H1 (cell line): ENCODE measurements around the gene FNDC1. TPM values are rescaled to one million over a fixed set of nuclear protein-coding genes. Genes with fewer than 3 reads are reported as not detected.

ENCODE experiments used
- CTCF ChIA-PET: fragments of 300-600 bp; sonication (Branson Sonifier 250); formaldehyde crosslinking; loops from one replicate; lab custom pipeline; 2021; ENCODE audit not compliant: partially characterized antibody; lab: Charles Lee
- POLR2A ChIA-PET: fragments of 300-600 bp; sonication (Branson Sonifier 250); formaldehyde crosslinking; loops from one replicate; lab custom pipeline; 2021; ENCODE audit warnings: inconsistent platforms; ENCODE audit not compliant: partially characterized antibody; lab: Charles Lee
- DNase-seq, 2 experiments: peaks; one replicate each; pipeline versions ENCODE4 v3.0.0 to v3.0.0-alpha.2; 2010 to 2022; ENCODE audit warnings: low spot score in 2 of 2, low read depth in 1 of 2, mixed read lengths in 1 of 2
- FAIRE-seq: peaks from 2 replicates; lab custom pipeline; 2011; peaks lifted over from hg19 to GRCh38; lab: Jason Lieb, UNC
- H2AFZ ChIP-seq: 2 replicates; pipeline ENCODE4 v1.8.1; 2012; ENCODE audit warnings: low read length, inconsistent platforms
- H2AK5ac ChIP-seq: 2 replicates; pipeline ENCODE4 v1.6.1; 2013; ENCODE audit warnings: low read depth, low read length
- H2BK120ac ChIP-seq: replicated peaks from 2 replicates; pipeline ENCODE3; 2013; ENCODE audit warnings: low read depth, low read length, inconsistent platforms
- H2BK12ac ChIP-seq: 2 replicates; pipeline ENCODE4 v1.6.1; 2013; ENCODE audit warnings: low read depth, low read length
- H2BK15ac ChIP-seq: 2 replicates; pipeline ENCODE4 v1.6.1; 2013; ENCODE audit warnings: low read length
- H2BK20ac ChIP-seq: 2 replicates; pipeline ENCODE4 v1.6.1; 2013; ENCODE audit warnings: low read length
- H2BK5ac ChIP-seq: 2 replicates; pipeline ENCODE4 v1.6.1; 2013; ENCODE audit warnings: low read depth, low read length
- H3K14ac ChIP-seq: 2 replicates; pipeline ENCODE4 v1.6.1; 2013; ENCODE audit warnings: inconsistent platforms; ENCODE audit not compliant: insufficient read length
- H3K18ac ChIP-seq: 2 replicates; pipeline ENCODE4 v1.6.1; 2013; ENCODE audit warnings: low read length; ENCODE audit errors: extremely low read depth
- H3K23ac ChIP-seq: 2 replicates; pipeline ENCODE4 v1.6.1; 2013; ENCODE audit warnings: inconsistent platforms; ENCODE audit not compliant: insufficient read length
- H3K23me2 ChIP-seq: 2 replicates; pipeline ENCODE4 v1.6.1; 2013; ENCODE audit warnings: low read depth, low read length
- H3K27ac ChIP-seq: 2 replicates; pipeline ENCODE4 v1.6.1; 2011; ENCODE audit warnings: low read depth, low read length, inconsistent platforms
- H3K27me3 ChIP-seq, 4 experiments: replicated peaks in 1 of 4; 1 replicate in 1 of 4; 2 replicates in 3 of 4; pipeline versions ENCODE4 v1.6.1 to v1.8.1; 2011 to 2013; ENCODE audit warnings: low read length in 3 of 4, mild to moderate bottlenecking in 3 of 4, inconsistent platforms in 2 of 4, mixed read lengths in 2 of 4, moderate library complexity in 1 of 4; ENCODE audit not compliant: control insufficient read depth in 3 of 4, insufficient read depth in 3 of 4; ENCODE audit errors: extremely low read depth in 1 of 4
- H3K36me3 ChIP-seq, 4 experiments: 2 replicates each; pipeline versions ENCODE4 v1.6.1 to v1.8.1; 2011 to 2013; ENCODE audit warnings: mild to moderate bottlenecking in 4 of 4, low read length in 3 of 4, moderate library complexity in 2 of 4, control low read depth in 1 of 4, inconsistent platforms in 1 of 4; ENCODE audit not compliant: insufficient read depth in 4 of 4, control insufficient read depth in 2 of 4
- H3K4ac ChIP-seq: replicated peaks from 2 replicates; pipeline ENCODE3; 2013; ENCODE audit warnings: low read length, low read depth, mixed read lengths, inconsistent platforms; ENCODE audit not compliant: insufficient read length
- H3K4me1 ChIP-seq, 4 experiments: replicated peaks in 1 of 4; 1 replicate in 1 of 4; 2 replicates in 3 of 4; pipeline versions ENCODE4 v1.6.1 to v1.8.1; 2011 to 2013; ENCODE audit warnings: low read length in 3 of 4, inconsistent platforms in 2 of 4, mixed read lengths in 1 of 4; ENCODE audit not compliant: insufficient read depth in 4 of 4, control insufficient read depth in 3 of 4
- H3K4me2 ChIP-seq, 2 experiments: 2 replicates each; pipeline versions ENCODE4 v1.6.1 to v1.8.1; 2011 to 2013; ENCODE audit warnings: low read depth in 2 of 2, low read length in 2 of 2, control low read depth in 1 of 2, inconsistent platforms in 1 of 2, mild to moderate bottlenecking in 1 of 2; ENCODE audit not compliant: insufficient read depth in 1 of 2
- H3K4me3 ChIP-seq, 4 experiments: fragments of 200-600, 300-600 bp in 1 of 4; sonication (generic), shearing (Covaris generic), sonication (Bioruptor Twin) in 1 of 4; 2 replicates each; pipeline versions ENCODE4 v1.5.1 to v1.8.1; 2011 to 2016; ENCODE audit warnings: low read length in 4 of 4, low read depth in 3 of 4, control low read depth in 2 of 4, inconsistent platforms in 2 of 4, mild to moderate bottlenecking in 2 of 4, mixed read lengths in 1 of 4, moderate library complexity in 1 of 4; ENCODE audit not compliant: insufficient read depth in 2 of 4; ENCODE audit errors: extremely low read depth in 1 of 4
- H3K56ac ChIP-seq: replicated peaks from 2 replicates; pipeline ENCODE3; 2013; ENCODE audit warnings: low read depth, mild to moderate bottlenecking, mixed read lengths, low read length, inconsistent platforms; ENCODE audit not compliant: insufficient read length
- H3K79me1 ChIP-seq: 2 replicates; pipeline ENCODE4 v1.6.1; 2013; ENCODE audit warnings: low read depth, low read length, control low read depth
- H3K79me2 ChIP-seq, 2 experiments: 2 replicates each; pipeline versions ENCODE4 v1.6.1 to v1.8.1; 2012 to 2013; ENCODE audit warnings: low read length in 2 of 2, mild to moderate bottlenecking in 2 of 2, inconsistent platforms in 1 of 2; ENCODE audit not compliant: insufficient read depth in 2 of 2, control insufficient read depth in 1 of 2
- H3K9ac ChIP-seq, 4 experiments: replicated peaks in 1 of 4; 1 replicate in 1 of 4; 2 replicates in 3 of 4; pipeline versions ENCODE4 v1.6.1 to v1.8.1; 2011 to 2013; ENCODE audit warnings: low read depth in 3 of 4, low read length in 3 of 4, control low read depth in 2 of 4, mild to moderate bottlenecking in 2 of 4, moderate library complexity in 2 of 4, inconsistent platforms in 1 of 4; ENCODE audit errors: extremely low read depth in 1 of 4
- H3K9me3 ChIP-seq, 2 experiments: 2 replicates each; pipeline versions ENCODE4 v1.6.1 to v1.8.1; 2012 to 2013; ENCODE audit warnings: mild to moderate bottlenecking in 2 of 2, moderate library complexity in 2 of 2, control low read depth in 1 of 2, inconsistent platforms in 1 of 2, low read depth in 1 of 2, low read length in 1 of 2, mixed read lengths in 1 of 2; ENCODE audit not compliant: insufficient read depth in 2 of 2
- H4K20me1 ChIP-seq, 2 experiments: replicated peaks in 1 of 2; 2 replicates each; pipeline versions ENCODE3 to v1.8.1; 2011 to 2013; ENCODE audit warnings: inconsistent platforms in 2 of 2, low read length in 2 of 2, mild to moderate bottlenecking in 1 of 2; ENCODE audit not compliant: insufficient read depth in 2 of 2, control insufficient read depth in 1 of 2
- H4K5ac ChIP-seq: 2 replicates; pipeline ENCODE4 v1.6.1; 2013; ENCODE audit warnings: low read length, low read depth, mixed read lengths, inconsistent platforms; ENCODE audit not compliant: insufficient read length
- H4K8ac ChIP-seq: 2 replicates; pipeline ENCODE4 v1.8.0; 2013; ENCODE audit warnings: mild to moderate bottlenecking, moderate library complexity, low read length, inconsistent platforms; ENCODE audit not compliant: insufficient read depth; ENCODE audit errors: extremely low read depth
- H4K91ac ChIP-seq: replicated peaks from 2 replicates; pipeline ENCODE3; 2013; ENCODE audit warnings: low read length, mixed read lengths, inconsistent platforms; ENCODE audit not compliant: insufficient read length
- EGR1 ChIP-seq: IDR thresholded peaks from 2 replicates; pipeline ENCODE4 v1.6.1; 2011; ENCODE audit warnings: low read depth, low read length, borderline replicate concordance
- RXRA ChIP-seq: IDR thresholded peaks from 2 replicates; pipeline ENCODE4 v1.6.1; 2011; ENCODE audit warnings: low read depth, mild to moderate bottlenecking, low read length, moderate library complexity; ENCODE audit not compliant: insufficient read depth
- WGBS, 2 experiments: shearing (Covaris generic) in 1 of 2; methylation state at CpG; one replicate each; pipeline versions ENCODE4 v1.1.6 to v1.1.7; 2013 to 2015; ENCODE audit warnings: low lambda C conversion rate in 2 of 2, mixed read lengths in 2 of 2, inconsistent platforms in 1 of 2, low coverage in 1 of 2, missing lambda C conversion rate in 1 of 2; ENCODE audit not compliant: insufficient replicate concordance in 2 of 2, insufficient coverage in 1 of 2, insufficient read length in 1 of 2; ENCODE audit errors: extremely low coverage in 1 of 2, missing lambda C conversion rate in 1 of 2; 5-methylcytosine and 5-hydroxymethylcytosine counted together
- polyA plus RNA-seq, 7 experiments: library from polyadenylated mRNA; depleted of rRNA in 3 of 7; stranded (reverse) in 5 of 7; unstranded in 2 of 7; fragments of >200 nt in 5 of 7; fragments of 200-250 nt in 2 of 7; gene quantifications; 1 replicate in 5 of 7; 2 replicates in 1 of 7; 4 replicates in 1 of 7; pipeline versions ENCODE4 v1.2.1 to v1.2.3, GENCODE V29; 2011 to 2013; ENCODE audit warnings: missing spikeins in 2 of 7, mixed read lengths in 2 of 7
- total RNA-seq: library from RNA; stranded (reverse); fragmentation: NEBNext Ultra II Directional; extraction: Animal tissue kit (Norgen Biotek cat#: 25700); gene quantifications from 2 replicates; pipeline ENCODE4 v1.2.1, GENCODE V29; 2021

Gene FNDC1
- total and polyA plus RNA-seq, 2 of the 8 experiments (the other 6 are each of a cell fraction or from before 2014, with no cell fraction given): 0.06 to 0.30 TPM

GRCh38 chr6:159152041-159152440 lies 17.2 kb upstream of the FNDC1 start:
- H3K79me2 ChIP-seq: no peaks in the 10 kb centered on the region
- TF ChIP-seq EGR1: no peak
- no peak for TF ChIP-seq RXRA
- no peak for FAIRE-seq
- no peak overlapping the region for H2BK20ac ChIP-seq
- no peaks in the 10 kb centered on the region for H3K23me2 ChIP-seq
- ChIA-PET POLR2A (no interaction called here), CTCF (interaction anchor here (0.7 to 1.5 kb wide), 7 partner anchors 9 to 454 kb away, joined by 3 to 7 read pairs (median 4); no protein-coding TSS in a partner anchor)
- H4K91ac ChIP-seq: no peak overlapping the region
- H4K5ac ChIP-seq: no peak overlapping the region
- no peak overlapping the region for H3K4ac ChIP-seq
- H2AFZ ChIP-seq: no peak overlapping the region
- no peaks in the 10 kb centered on the region for H3K27me3 ChIP-seq
- H3K79me1 ChIP-seq: no peaks in the 10 kb centered on the region; the same call in 1 of the 2 replicates
- H3K4me3 ChIP-seq: no peak overlapping the region
- H4K20me1 ChIP-seq: no peaks in the 10 kb centered on the region
- H3K56ac ChIP-seq: no peak overlapping the region
- no peak overlapping the region for H3K4me2 ChIP-seq
- H3K9me3 ChIP-seq: peaks cover 0 to 4% of the 10 kb centered on the region in 2 experiments; a peak in 1 of 4 replicates
- DNase-seq: no peak
- H3K14ac ChIP-seq: no peak overlapping the region
- H3K18ac ChIP-seq: no peak overlapping the region
- H2BK12ac ChIP-seq: no peak overlapping the region
- H3K23ac ChIP-seq: no peak overlapping the region
- no peak overlapping the region for H3K27ac ChIP-seq
- no peak overlapping the region for H2AK5ac ChIP-seq
- no peak overlapping the region for H2BK120ac ChIP-seq
- H3K36me3 ChIP-seq: no peaks in the 10 kb centered on the region
- WGBS, 2 experiments: 85% methylated on average over 1 of the region's 1 CpG; no CpG with 5 or more reads in 1 of the 2 experiments
- no peaks in the 10 kb centered on the region for H3K4me1 ChIP-seq
- no peak overlapping the region for H4K8ac ChIP-seq
- no peak overlapping the region for H3K9ac ChIP-seq
- H2BK5ac ChIP-seq: no peak overlapping the region
- no peak overlapping the region for H2BK15ac ChIP-seq
